ENCODE data around the gene ACSM2A.
"Not testable (repeated sequence)": the region's sequence is repeated elsewhere in the genome, so short reads cannot be mapped to it uniquely, and the experiment has no call there.

GRCh38 chr16:20470732-20471131 is 19.4 kb downstream of the ACSM2A start:
- TF ChIP-seq POLR2A (IDR thresholded peaks at IDR 0.05; ENCODE audit: low read length): not testable (repeated sequence)
- TF ChIP-seq, protein P1, sequence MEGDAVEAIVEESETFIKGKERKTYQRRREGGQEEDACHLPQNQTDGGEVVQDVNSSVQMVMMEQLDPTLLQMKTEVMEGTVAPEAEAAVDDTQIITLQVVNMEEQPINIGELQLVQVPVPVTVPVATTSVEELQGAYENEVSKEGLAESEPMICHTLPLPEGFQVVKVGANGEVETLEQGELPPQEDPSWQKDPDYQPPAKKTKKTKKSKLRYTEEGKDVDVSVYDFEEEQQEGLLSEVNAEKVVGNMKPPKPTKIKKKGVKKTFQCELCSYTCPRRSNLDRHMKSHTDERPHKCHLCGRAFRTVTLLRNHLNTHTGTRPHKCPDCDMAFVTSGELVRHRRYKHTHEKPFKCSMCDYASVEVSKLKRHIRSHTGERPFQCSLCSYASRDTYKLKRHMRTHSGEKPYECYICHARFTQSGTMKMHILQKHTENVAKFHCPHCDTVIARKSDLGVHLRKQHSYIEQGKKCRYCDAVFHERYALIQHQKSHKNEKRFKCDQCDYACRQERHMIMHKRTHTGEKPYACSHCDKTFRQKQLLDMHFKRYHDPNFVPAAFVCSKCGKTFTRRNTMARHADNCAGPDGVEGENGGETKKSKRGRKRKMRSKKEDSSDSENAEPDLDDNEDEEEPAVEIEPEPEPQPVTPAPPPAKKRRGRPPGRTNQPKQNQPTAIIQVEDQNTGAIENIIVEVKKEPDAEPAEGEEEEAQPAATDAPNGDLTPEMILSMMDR (IDR thresholded peaks at IDR 0.05): not testable (repeated sequence)
- TF ChIP-seq, protein P2, sequence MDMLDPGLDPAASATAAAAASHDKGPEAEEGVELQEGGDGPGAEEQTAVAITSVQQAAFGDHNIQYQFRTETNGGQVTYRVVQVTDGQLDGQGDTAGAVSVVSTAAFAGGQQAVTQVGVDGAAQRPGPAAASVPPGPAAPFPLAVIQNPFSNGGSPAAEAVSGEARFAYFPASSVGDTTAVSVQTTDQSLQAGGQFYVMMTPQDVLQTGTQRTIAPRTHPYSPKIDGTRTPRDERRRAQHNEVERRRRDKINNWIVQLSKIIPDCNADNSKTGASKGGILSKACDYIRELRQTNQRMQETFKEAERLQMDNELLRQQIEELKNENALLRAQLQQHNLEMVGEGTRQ (IDR thresholded peaks at IDR 0.05): not testable (repeated sequence)
